Naive thymus-derived CD4-positive, alpha-beta T cell (primary cell): ENCODE data around the gene SHISA9. TPM values are rescaled to one million over a fixed set of nuclear protein-coding genes. Genes with fewer than 3 reads are reported as not detected.

ENCODE experiments used
- ATAC-seq: fragments of 150-1000 bp; cut with Tn5 transposase; 2 replicates; pipeline ENCODE4 v1.10.0; 2021; ENCODE audit warnings: mild to moderate bottlenecking, moderate library complexity
- CTCF ChIA-PET: fragments of 350-600 bp; sonication (Branson Sonifier 250); formaldehyde crosslinking; loops from one replicate; lab custom pipeline; 2021; ENCODE audit warnings: antibody characterized with exemption; lab: Charles Lee
- POLR2A ChIA-PET: fragments of 350-600 bp; sonication (Branson Sonifier 250); formaldehyde crosslinking; loops from one replicate; lab custom pipeline; 2021; ENCODE audit warnings: antibody characterized with exemption, inconsistent platforms; lab: Charles Lee
- DNase-seq, 9 donors: peaks; one replicate each; pipeline versions ENCODE4 v3.0.0 to v3.0.0-alpha.2; 2020 to 2022; ENCODE audit warnings: mixed read lengths in 1 of 9
- H3K27ac ChIP-seq: one replicate; pipeline ENCODE4 v1.7.0; 2013; ENCODE audit warnings: mild to moderate bottlenecking, low read depth, low read length, moderate library complexity
- H3K27me3 ChIP-seq, 2 donors: one replicate each; pipeline ENCODE4 v1.7.0; 2013; ENCODE audit warnings: low read length in 2 of 2, mild to moderate bottlenecking in 2 of 2, moderate library complexity in 2 of 2; ENCODE audit not compliant: control insufficient read depth in 2 of 2, insufficient read depth in 2 of 2
- H3K36me3 ChIP-seq, 3 experiments: 1 replicate in 2 of 3; 2 replicates in 1 of 3; pipeline ENCODE4 v1.7.0; 2013; ENCODE audit warnings: low read length in 3 of 3, mild to moderate bottlenecking in 3 of 3, moderate library complexity in 1 of 3; ENCODE audit not compliant: insufficient read depth in 3 of 3, control insufficient read depth in 2 of 3
- H3K4me1 ChIP-seq, 2 donors: one replicate each; pipeline ENCODE4 v1.7.0; 2013; ENCODE audit warnings: low read length in 2 of 2, mild to moderate bottlenecking in 2 of 2, moderate library complexity in 1 of 2; ENCODE audit not compliant: control insufficient read depth in 2 of 2, insufficient read depth in 2 of 2
- H3K4me3 ChIP-seq: 2 replicates; pipeline ENCODE4 v1.7.0; 2013; ENCODE audit warnings: mild to moderate bottlenecking, low read length
- H3K9me3 ChIP-seq, 3 experiments: 1 replicate in 2 of 3; 2 replicates in 1 of 3; pipeline ENCODE4 v1.7.0; 2013; ENCODE audit warnings: low read length in 3 of 3; ENCODE audit not compliant: control insufficient read depth in 2 of 3
- H3K27ac Mint-ChIP-seq, 9 donors: one replicate each; pipeline ENCODE4 v1.8.0; 2020 to 2022; ENCODE audit warnings: mixed read lengths in 9 of 9, mild to moderate bottlenecking in 8 of 9, moderate library complexity in 5 of 9, inconsistent platforms in 2 of 9
- H3K27me3 Mint-ChIP-seq, 5 donors: one replicate each; pipeline ENCODE4 v1.8.0; 2021 to 2022; ENCODE audit warnings: mixed read lengths in 5 of 5, mild to moderate bottlenecking in 1 of 5
- H3K36me3 Mint-ChIP-seq, 5 donors: one replicate each; pipeline ENCODE4 v1.8.0; 2020 to 2022; ENCODE audit warnings: mixed read lengths in 5 of 5, mild to moderate bottlenecking in 3 of 5, inconsistent platforms in 1 of 5
- H3K4me1 Mint-ChIP-seq, 7 donors: one replicate each; pipeline ENCODE4 v1.8.0; 2020 to 2022; ENCODE audit warnings: mixed read lengths in 7 of 7, mild to moderate bottlenecking in 3 of 7, inconsistent platforms in 1 of 7
- H3K4me3 Mint-ChIP-seq, 10 donors: one replicate each; pipeline ENCODE4 v1.8.0; 2020 to 2022; ENCODE audit warnings: mild to moderate bottlenecking in 10 of 10, mixed read lengths in 10 of 10, moderate library complexity in 6 of 10, inconsistent platforms in 2 of 10
- H3K9me3 Mint-ChIP-seq, 11 donors: one replicate each; pipeline ENCODE4 v1.8.0; 2020 to 2022; ENCODE audit warnings: mixed read lengths in 11 of 11, mild to moderate bottlenecking in 4 of 11, inconsistent platforms in 1 of 11, moderate library complexity in 1 of 11
- intact Hi-C, 2 donors: fragments of 100-400 bp; cut with micrococcal nuclease; formaldehyde crosslinking; loops; one replicate each; pipeline ENCODE4 v1.15.1; 2023
- polyA plus RNA-seq, 2 donors: library from polyadenylated mRNA; unstranded; fragments of 300-500 nt; fragmentation: Illumina TruSeq; gene quantifications; one replicate each; pipeline ENCODE4 v1.2.3, GENCODE V29; 2021
- total RNA-seq, 6 experiments: library from RNA in 5 of 6; stranded (reverse) in 5 of 6; gene quantifications; 1 replicate in 5 of 6; 2 replicates in 1 of 6; pipeline ENCODE4 v1.2.3 and lab custom pipeline; 2021 to 2026

SHISA9 gene
- total and polyA plus RNA-seq, 7 experiments from 2014 or later = 0.05 TPM; not detected in 6

DNA sequence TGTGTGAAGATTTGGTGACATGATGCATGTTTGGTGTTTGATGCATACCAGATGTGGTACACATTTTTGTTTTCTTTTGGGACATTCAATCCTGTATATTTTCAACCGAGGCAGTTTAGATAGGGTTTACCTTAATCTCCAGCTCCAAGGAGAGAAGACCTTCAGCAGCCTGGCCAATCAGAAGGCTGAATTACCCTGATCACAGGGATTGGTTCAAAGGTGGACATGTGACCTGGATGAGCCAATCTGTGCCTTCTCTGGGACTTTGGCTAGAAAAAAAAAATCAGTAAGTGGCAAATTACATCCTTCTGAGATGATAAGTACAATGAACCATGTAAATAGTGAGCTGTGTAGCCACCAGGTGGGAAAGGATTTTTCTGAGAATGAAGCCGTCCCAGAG, 205.1 kb downstream of the SHISA9 start:
- ChIA-PET CTCF (no interaction called here), POLR2A (no interaction called here)
- Histone ChIP-seq H3K4me1 (no peaks in the 10 kb centered on the region), H3K27ac (no peak overlapping the region), H3K27me3 (no peaks in the 10 kb centered on the region), H3K9me3 (no peaks in the 10 kb centered on the region), H3K4me3 (no peak overlapping the region), H3K36me3 (no peaks in the 10 kb centered on the region)
- intact Hi-C loops = no loop called here
- Mint-ChIP-seq H3K4me1 (no peaks in the 10 kb centered on the region), H3K27me3 (peaks cover 0 to 15% (median 4%) of the 10 kb centered on the region in 5 donors), H3K36me3 (no peaks in the 10 kb centered on the region), H3K9me3 (peaks cover 0 to 20% (median 5%) of the 10 kb centered on the region in 11 donors), H3K4me3 (no peak overlapping the region), H3K27ac (no peak overlapping the region)
- ATAC-seq (no peak), DNase-seq (no peak)

DNA sequence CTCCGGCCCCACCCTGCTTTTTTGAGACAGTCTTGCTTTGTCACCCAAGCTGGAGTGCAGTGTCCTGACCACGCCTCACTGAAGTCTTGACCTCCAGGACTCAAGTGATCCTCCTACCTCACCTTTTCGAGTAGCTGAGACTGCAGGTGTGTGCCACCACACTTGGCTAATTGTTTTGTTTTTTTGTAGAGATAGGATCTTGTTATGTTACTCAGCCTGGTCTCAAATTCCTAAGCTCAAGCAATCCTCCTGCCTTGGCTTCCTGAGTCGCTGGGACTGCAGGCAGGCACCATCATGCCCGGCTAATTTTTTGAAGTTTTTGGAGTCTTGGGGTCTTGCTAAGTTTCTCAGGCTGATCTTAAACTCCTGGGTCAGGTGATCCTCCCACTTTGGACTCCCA, 206.7 kb downstream of the SHISA9 start:
- Histone ChIP-seq H3K9me3 (no peaks in the 10 kb centered on the region), H3K27me3 (no peaks in the 10 kb centered on the region), H3K36me3 (no peaks in the 10 kb centered on the region), H3K27ac (no peak overlapping the region), H3K4me1 (no peaks in the 10 kb centered on the region), H3K4me3 (no peak overlapping the region)
- ChIA-PET CTCF (no interaction called here), POLR2A (no interaction called here)
- Mint-ChIP-seq H3K4me3 (no peak overlapping the region), H3K4me1 (no peaks in the 10 kb centered on the region), H3K36me3 (no peaks in the 10 kb centered on the region), H3K27ac (no peak overlapping the region), H3K9me3 (peaks cover 0 to 21% (median 7%) of the 10 kb centered on the region in 11 donors), H3K27me3 (peaks cover 0 to 22% (median 4%) of the 10 kb centered on the region in 5 donors)
- ATAC-seq = no peak
- DNase-seq = no peak
- intact Hi-C loops = no loop called here

DNA sequence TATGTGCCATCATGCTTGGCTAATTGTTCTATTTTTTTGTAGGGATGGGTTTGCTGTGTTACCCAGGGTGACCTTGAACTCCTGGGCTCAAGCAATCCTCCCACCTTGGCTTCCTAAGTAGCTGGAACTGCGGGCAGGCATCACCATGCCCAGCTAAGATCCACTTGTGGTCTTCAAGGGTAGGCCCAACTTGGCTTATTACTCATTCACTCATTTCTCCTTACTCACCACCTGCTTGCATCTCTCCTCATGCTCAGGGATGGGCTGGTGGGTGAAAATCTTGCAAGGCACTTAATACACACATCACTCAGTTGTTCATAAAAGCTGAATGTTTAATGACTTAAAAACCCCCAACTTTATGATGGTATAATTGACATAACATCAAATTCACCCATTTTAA, 207.8 kb downstream of the SHISA9 start:
- no peak overlapping the region for H3K4me3 Mint-ChIP-seq
- no peaks in the 10 kb centered on the region for H3K9me3 ChIP-seq
- H3K27me3 Mint-ChIP-seq = peaks cover 0 to 27% (median 4%) of the 10 kb centered on the region in 5 donors
- no peaks in the 10 kb centered on the region for H3K36me3 Mint-ChIP-seq
- H3K27me3 ChIP-seq = no peaks in the 10 kb centered on the region
- DNase-seq (no peak), ATAC-seq (no peak)
- intact Hi-C loops = no loop called here
- H3K4me3 ChIP-seq = no peak overlapping the region
- no peak overlapping the region for H3K27ac ChIP-seq
- H3K9me3 Mint-ChIP-seq = peaks cover 1 to 22% (median 6%) of the 10 kb centered on the region in 11 donors
- no peak overlapping the region for H3K27ac Mint-ChIP-seq
- no peaks in the 10 kb centered on the region for H3K36me3 ChIP-seq
- POLR2A ChIA-PET = no interaction called here
- no peaks in the 10 kb centered on the region for H3K4me1 Mint-ChIP-seq
- H3K4me1 ChIP-seq = no peaks in the 10 kb centered on the region
- CTCF ChIA-PET = no interaction called here

DNA sequence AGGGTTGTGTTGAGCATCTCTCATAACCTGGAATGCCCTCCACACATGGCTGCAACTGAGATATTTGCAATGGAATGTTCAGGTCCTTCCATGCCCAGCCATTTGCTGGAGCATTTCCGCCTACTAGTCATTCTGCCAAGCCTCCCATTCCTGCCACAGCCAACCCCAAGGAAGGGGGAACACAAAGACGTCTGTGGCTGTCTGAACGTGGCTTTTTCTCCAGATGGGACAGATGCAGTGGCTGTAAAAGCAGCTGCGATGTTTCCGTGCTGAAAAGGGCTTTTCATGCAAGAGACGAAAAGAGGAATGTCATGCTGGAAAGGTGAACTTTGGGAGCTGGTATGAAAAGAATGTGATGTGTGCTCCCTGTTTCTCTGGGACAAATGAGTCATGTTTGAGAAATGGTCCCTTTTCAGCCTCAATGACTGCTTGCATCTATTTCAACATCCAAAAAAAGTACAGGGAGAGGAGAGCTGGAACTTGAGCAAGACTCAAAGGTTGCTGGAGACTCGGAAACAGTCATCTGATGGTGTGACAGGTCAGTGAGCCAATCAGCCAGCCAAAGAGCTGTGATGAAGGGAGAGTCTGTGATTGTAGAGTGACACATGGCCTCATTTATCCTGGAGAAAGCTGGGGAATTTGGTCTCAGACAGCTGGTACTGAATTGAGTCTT, 208.9 kb downstream of the SHISA9 start:
- Mint-ChIP-seq H3K27ac (no peak overlapping the region), H3K4me1 (no peaks in the 10 kb centered on the region), H3K4me3 (no peak overlapping the region), H3K27me3 (peaks cover 0 to 27% (median 4%) of the 10 kb centered on the region in 5 donors), H3K9me3 (peaks cover 0 to 22% (median 5%) of the 10 kb centered on the region in 11 donors), H3K36me3 (no peaks in the 10 kb centered on the region)
- DNase-seq (no peak), ATAC-seq (no peak)
- no peak overlapping the region for H3K27ac ChIP-seq
- CTCF ChIA-PET = no interaction called here
- H3K27me3 ChIP-seq = no peaks in the 10 kb centered on the region
- no peak overlapping the region for H3K4me3 ChIP-seq
- H3K9me3 ChIP-seq = no peaks in the 10 kb centered on the region
- POLR2A ChIA-PET = no interaction called here
- intact Hi-C loops = no loop called here
- H3K4me1 ChIP-seq = no peaks in the 10 kb centered on the region
- H3K36me3 ChIP-seq = no peaks in the 10 kb centered on the region

DNA sequence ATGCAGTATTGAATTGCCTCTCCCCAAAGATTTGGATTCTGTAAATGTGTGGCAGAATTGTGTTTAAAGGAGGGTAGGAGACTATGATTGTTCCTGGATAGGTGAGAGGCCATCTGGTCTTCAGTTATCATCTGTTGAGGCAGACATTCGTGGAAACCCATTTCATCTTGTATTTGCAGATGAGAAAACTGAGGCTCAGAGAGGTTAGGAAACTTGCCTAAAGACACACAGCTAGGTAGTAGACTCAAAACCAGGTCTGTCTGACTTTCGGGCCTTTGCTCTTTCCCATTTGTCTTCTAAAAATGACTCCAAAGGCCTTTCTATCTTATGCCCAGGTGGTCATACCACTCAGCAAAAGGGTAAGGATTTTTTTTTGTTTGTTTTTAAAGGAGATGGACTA, 210.3 kb downstream of the SHISA9 start:
- H3K4me3 ChIP-seq = no peak overlapping the region
- ATAC-seq = no peak
- H3K9me3 Mint-ChIP-seq = peaks cover 0 to 19% (median 5%) of the 10 kb centered on the region in 11 donors

DNA sequence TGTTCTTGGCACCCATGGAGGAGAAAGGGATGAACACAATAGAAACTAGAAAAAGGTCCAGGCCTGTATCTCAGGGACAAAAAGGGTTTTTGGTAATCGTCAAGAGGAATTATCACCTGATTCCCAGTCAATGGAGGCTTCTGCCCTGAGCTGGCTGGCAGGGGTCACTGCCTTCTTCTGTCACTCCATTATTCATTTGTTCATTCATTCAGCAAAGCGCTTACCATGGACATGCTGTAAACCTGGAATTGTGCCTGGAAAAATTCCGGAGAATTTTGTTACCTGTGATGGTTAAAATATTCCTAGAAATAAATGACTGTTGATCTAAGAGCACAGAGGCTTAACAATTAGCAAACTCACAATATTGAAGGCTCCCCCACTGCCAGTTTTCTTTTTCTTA, 212.3 kb downstream of the SHISA9 start:
- Mint-ChIP-seq H3K36me3 (no peaks in the 10 kb centered on the region), H3K27me3 (peaks cover 0 to 22% (median 4%) of the 10 kb centered on the region in 5 donors), H3K27ac (no peak overlapping the region), H3K4me3 (no peak overlapping the region), H3K9me3 (peaks cover 0 to 13% (median 4%) of the 10 kb centered on the region in 11 donors), H3K4me1 (no peaks in the 10 kb centered on the region)
- no peaks in the 10 kb centered on the region for H3K36me3 ChIP-seq
- H3K27ac ChIP-seq = no peak overlapping the region
- no peak for ATAC-seq
- H3K9me3 ChIP-seq = no peaks in the 10 kb centered on the region
- no peaks in the 10 kb centered on the region for H3K27me3 ChIP-seq
- POLR2A ChIA-PET = no interaction called here
- intact Hi-C loops = no loop called here
- no peak for DNase-seq
- H3K4me3 ChIP-seq = no peak overlapping the region
- CTCF ChIA-PET = no interaction called here
- no peaks in the 10 kb centered on the region for H3K4me1 ChIP-seq

More for the DNA sequence above, 210.3 kb downstream of the SHISA9 start:
- H3K27ac ChIP-seq = no peak overlapping the region
- no peaks in the 10 kb centered on the region for H3K36me3 ChIP-seq
- no peak for DNase-seq
- peaks cover 0 to 27% (median 4%) of the 10 kb centered on the region in 5 donors for H3K27me3 Mint-ChIP-seq
- no peaks in the 10 kb centered on the region for H3K4me1 ChIP-seq
- no peaks in the 10 kb centered on the region for H3K36me3 Mint-ChIP-seq
- ChIA-PET POLR2A (no interaction called here), CTCF (no interaction called here)
- no peaks in the 10 kb centered on the region for H3K27me3 ChIP-seq
- H3K27ac Mint-ChIP-seq = no peak overlapping the region
- no peak overlapping the region for H3K4me3 Mint-ChIP-seq
- H3K4me1 Mint-ChIP-seq = no peaks in the 10 kb centered on the region
- intact Hi-C loops = no loop called here
- H3K9me3 ChIP-seq = no peaks in the 10 kb centered on the region

DNA sequence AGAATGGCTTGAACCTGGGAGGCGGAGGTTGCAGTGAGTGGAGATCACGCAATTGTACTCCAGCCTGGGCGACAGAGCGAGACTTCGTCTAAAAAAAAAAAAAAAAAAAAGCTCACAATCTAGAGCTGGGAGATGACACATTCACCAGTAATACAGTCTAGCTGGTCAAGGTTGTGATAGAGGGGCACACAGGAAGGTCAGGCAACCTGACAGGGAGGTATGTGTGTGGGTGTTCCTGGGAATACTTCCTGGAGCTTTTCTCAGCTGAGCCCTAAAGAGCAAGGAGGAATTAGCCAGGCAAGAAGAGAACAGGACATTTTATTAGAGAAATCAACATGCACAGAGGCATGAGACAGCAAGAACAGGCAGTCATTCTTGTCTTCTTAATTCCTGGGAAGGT, 216.7 kb downstream of the SHISA9 start:
- no peak overlapping the region for H3K4me3 Mint-ChIP-seq
- no peak overlapping the region for H3K4me3 ChIP-seq
- ChIA-PET CTCF (no interaction called here), POLR2A (no interaction called here)
- no peaks in the 10 kb centered on the region for H3K36me3 Mint-ChIP-seq
- intact Hi-C loops = no loop called here
- H3K4me1 ChIP-seq = no peaks in the 10 kb centered on the region
- H3K27ac Mint-ChIP-seq = no peak overlapping the region
- DNase-seq (no peak), ATAC-seq (no peak)
- H3K9me3 Mint-ChIP-seq = peaks cover 0 to 15% (median 3%) of the 10 kb centered on the region in 11 donors
- no peaks in the 10 kb centered on the region for H3K27me3 ChIP-seq
- H3K36me3 ChIP-seq = no peaks in the 10 kb centered on the region
- no peak overlapping the region for H3K27ac ChIP-seq
- no peaks in the 10 kb centered on the region for H3K4me1 Mint-ChIP-seq
- H3K9me3 ChIP-seq = no peaks in the 10 kb centered on the region
- peaks cover 0 to 14% (median 5%) of the 10 kb centered on the region in 5 donors for H3K27me3 Mint-ChIP-seq
